HTR-8/SVneo (cell line): ENCODE data around the gene LRRC37A3.
"Not testable (repeated sequence)": the region's sequence is repeated elsewhere in the genome, so short reads cannot be mapped to it uniquely, and the experiment has no call there.

Source experiments
- DNase-seq: peaks from one replicate; pipeline ENCODE4 v3.0.0; 2011; ENCODE audit warnings: low spot score, mixed read lengths; ENCODE audit not compliant: insufficient read length
- FAIRE-seq: peaks from 2 replicates; lab custom pipeline; 2011; peaks lifted over from hg19 to GRCh38; lab: Jason Lieb, UNC

Gene LRRC37A3

GRCh38 chr17:64838513-64838912 lies 80.8 kb downstream of the LRRC37A3 start:
- FAIRE-seq, DNase-seq: not testable (repeated sequence)

GRCh38 chr17:64837018-64837761 lies 82.1 kb downstream of the LRRC37A3 start:
- DNase-seq, result peak; percentile 66
- peak; percentile 38 for FAIRE-seq

- not testable (repeated sequence) for FAIRE-seq, DNase-seq
These were observed 82.7 kb downstream of the LRRC37A3 start for GRCh38 chr17:64836623-64837017.

- not testable (repeated sequence) for DNase-seq, FAIRE-seq
These were observed 85.2 kb downstream of the LRRC37A3 start for GRCh38 chr17:64834060-64834459.

GRCh38 chr17:64830631-64831040 lies 88.6 kb downstream of the LRRC37A3 start:
- not testable (repeated sequence) for FAIRE-seq, DNase-seq

GRCh38 chr17:64829824-64830630 lies 89.3 kb downstream of the LRRC37A3 start:
- FAIRE-seq, DNase-seq: not testable (repeated sequence)

GRCh38 chr17:64829068-64829467 lies 90.2 kb downstream of the LRRC37A3 start:
- not testable (repeated sequence) for FAIRE-seq, DNase-seq

GRCh38 chr17:64818904-64819303 lies 100.4 kb downstream of the LRRC37A3 start:
- DNase-seq, result not testable (repeated sequence)
- peak; percentile 70 for FAIRE-seq

GRCh38 chr17:64815833-64816198 lies 103.5 kb downstream of the LRRC37A3 start:
- FAIRE-seq, result not testable (repeated sequence)

GRCh38 chr17:64814993-64815832 lies 104.1 kb downstream of the LRRC37A3 start:
- FAIRE-seq, result peak; percentile 63
- not testable (repeated sequence) for DNase-seq

More at GRCh38 chr17:64815833-64816198, 103.5 kb downstream of the LRRC37A3 start:
- not testable (repeated sequence) for DNase-seq

GRCh38 chr17:64808178-64808977 lies 110.9 kb downstream of the LRRC37A3 start:
- peak; percentile 92 for FAIRE-seq
- peak; percentile 34 for DNase-seq
